GM13976 (cell line): Measurements from ENCODE around the gene SIAH3.
A peak's percentile ranks its signal among the peaks of the same experiment; 100 is the strongest.

Source experiments
- DNase-seq: peaks from one replicate; pipeline ENCODE4 v3.0.0; 2012; ENCODE audit warnings: low spot score
- in situ Hi-C: fragments of 300-500 bp; cut with MboI; formaldehyde crosslinking; loops from one replicate; pipeline ENCODE4 v1.12.0; 2022; ENCODE audit warnings: low sequenced_read_pairs, mixed read lengths, inconsistent platforms; ENCODE audit not compliant: unreplicated experiment
- TF ChIP-seq, protein P1 (sequence below): IDR thresholded peaks from 2 replicates; pipeline ENCODE4 v1.5.1; 2012; ENCODE audit warnings: borderline replicate concordance, mild to moderate bottlenecking; ENCODE audit not compliant: insufficient read depth; ENCODE audit errors: extremely low read depth, missing control alignments, control extremely low read depth

Gene SIAH3

DNA sequence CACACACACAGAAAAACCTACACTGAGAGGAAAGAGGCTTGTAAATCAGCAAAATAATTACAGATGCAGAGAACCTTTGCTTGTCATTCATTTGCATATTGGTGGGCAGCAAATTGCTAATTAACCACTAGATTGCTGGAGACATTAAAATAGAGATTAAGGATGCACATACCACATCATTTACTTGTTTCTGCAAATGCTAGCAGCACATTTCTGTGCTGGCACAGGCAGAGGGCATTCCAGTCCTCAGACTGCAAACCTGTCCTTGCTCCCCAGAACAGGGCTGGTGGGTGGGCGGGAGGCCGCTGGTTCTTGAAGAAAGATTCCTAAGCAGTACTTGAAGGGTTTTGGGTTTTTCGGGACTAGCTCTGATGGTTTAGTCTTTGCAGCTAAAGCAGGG, 941 bp upstream of the SIAH3 start:
- TF ChIP-seq, protein P1, sequence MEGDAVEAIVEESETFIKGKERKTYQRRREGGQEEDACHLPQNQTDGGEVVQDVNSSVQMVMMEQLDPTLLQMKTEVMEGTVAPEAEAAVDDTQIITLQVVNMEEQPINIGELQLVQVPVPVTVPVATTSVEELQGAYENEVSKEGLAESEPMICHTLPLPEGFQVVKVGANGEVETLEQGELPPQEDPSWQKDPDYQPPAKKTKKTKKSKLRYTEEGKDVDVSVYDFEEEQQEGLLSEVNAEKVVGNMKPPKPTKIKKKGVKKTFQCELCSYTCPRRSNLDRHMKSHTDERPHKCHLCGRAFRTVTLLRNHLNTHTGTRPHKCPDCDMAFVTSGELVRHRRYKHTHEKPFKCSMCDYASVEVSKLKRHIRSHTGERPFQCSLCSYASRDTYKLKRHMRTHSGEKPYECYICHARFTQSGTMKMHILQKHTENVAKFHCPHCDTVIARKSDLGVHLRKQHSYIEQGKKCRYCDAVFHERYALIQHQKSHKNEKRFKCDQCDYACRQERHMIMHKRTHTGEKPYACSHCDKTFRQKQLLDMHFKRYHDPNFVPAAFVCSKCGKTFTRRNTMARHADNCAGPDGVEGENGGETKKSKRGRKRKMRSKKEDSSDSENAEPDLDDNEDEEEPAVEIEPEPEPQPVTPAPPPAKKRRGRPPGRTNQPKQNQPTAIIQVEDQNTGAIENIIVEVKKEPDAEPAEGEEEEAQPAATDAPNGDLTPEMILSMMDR: no peak
- in situ Hi-C loops: no loop called here
- no peak for DNase-seq

DNA sequence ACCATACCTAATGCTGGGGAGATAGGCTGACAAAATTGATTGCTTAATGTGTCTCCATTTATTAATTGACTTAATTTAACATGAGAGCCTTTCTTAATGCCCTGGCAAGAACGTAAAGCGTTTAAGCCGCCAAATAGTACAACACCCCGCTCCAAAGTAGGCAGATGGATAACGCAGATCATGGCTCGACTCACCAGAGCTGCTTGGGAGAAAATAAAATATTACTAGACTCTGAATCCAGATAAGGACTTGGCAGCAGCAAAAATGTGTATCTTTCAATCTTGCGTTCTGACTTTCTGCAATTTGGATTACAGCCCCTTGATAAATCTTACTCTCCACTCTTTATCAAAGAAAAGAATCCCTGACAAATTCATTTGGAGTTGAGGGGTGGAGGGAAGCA, 403 bp upstream of the SIAH3 start:
- TF ChIP-seq, protein P1: no peak
- in situ Hi-C loops: no loop called here
- no peak for DNase-seq

DNA sequence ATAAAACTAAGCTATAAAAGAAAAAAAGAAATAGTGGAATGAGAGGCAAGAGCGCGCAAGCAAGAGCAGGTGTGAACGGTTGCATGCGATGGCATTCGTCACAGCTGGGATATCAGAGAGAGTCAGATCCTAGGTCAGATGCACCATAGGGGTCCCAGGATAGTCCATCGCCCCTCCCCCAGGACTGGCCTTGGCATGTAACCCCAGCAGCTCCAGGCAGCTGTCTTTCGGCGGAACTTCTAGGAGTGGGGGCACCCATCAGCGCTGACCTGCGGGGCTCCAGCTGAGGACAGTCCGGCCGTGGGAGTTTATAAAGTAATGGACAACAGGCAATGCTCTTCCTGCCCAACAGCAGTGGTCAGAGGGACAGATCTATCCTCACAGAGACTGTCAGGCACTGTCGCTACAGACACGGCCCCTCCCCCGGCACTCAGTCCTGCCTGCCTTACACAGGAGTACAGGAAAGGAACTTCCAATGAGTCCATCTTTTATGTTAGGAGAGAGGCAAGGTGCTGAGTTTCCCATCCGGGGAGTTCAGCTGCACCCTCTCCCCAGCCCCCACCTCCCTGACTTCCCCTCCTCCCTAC, 1.4 kb downstream of the SIAH3 start:
- TF ChIP-seq, protein P1: no peak
- DNase-seq: no peak
- in situ Hi-C loops: no loop called here

DNA sequence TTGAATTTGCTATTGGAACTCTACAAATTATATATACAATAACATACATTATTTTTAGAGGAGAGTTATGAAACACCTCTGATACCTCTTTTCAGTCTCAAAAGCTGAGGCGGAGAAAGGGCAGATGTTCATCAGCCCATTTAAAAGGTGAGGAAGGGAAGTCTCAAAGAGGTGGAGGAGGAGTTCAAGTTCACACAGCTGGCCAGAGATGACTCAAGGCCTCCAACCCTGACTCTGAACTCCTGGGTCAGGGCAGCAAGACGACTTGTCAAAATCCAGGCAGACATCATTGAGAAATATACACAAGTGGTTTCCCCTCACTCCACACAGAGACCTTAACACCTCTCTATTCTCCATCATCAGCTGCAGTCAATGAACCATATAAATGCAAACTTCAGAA, 2.1 kb downstream of the SIAH3 start:
- TF ChIP-seq, protein P1: no peak
- in situ Hi-C loops: no loop called here
- DNase-seq: no peak

DNA sequence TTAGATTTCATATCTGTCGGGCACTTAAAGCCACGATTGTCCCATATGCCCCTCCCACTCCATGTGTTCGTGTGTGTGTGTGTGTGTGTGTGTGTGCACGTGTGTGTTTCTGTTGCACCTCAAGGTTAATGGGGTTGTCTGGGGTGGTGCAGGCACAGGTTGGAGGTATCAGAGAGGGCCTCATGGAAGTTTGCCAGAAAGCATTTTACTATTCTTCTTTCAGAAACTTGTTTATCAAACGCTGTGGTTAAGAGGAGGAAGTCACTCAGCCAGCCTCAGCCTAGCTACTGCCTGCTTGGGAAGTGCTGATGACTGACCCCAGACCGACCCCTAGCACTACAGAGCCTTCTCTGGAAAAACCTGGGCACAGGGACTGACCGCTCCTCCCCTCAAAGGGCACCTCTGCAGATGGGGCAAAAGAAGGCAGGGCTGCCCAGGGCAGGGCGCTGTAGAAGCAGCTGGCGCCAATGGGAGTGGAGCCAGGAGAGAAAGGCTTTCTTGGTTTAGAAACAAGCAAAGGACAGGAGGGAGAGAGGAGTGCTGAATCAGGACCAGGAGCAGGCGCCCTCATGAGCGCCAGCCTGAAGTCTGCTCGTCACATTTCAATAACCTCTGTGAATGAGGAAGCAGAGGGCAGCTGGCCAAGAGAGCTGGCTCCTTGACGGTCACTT, 3.9 kb downstream of the SIAH3 start:
- TF ChIP-seq, protein P1: no peak
- peak; percentile 41 for DNase-seq
- in situ Hi-C loops: no loop called here

DNA sequence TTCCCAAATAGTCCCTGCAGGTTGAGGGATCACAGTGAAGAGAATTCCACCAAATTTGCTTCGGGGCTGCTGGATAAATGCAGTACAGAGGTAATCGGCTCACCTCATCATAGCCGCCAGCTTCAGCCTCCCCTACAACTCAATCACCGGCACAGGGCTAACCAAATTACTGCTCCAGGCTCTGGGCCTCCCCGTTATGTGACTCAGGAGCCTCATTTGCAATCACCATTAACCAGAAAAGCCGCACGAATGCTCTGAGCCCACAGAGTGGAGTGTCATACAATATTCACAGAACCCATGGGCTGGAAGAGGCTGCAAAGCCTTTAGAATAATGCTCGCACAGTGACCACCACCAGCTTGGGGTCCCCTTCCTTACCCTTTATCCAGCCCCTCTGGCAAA, 4.9 kb downstream of the SIAH3 start:
- no peak for DNase-seq
- in situ Hi-C loops: no loop called here
- TF ChIP-seq, protein P1: no peak

GRCh38 chr13:45838171-45838745, 13.3 kb downstream of the SIAH3 start:
- in situ Hi-C loops: no loop called here
- no peak for DNase-seq
- TF ChIP-seq, protein P1: no peak
